H9 (cell line): ENCODE data around the gene NSRP1. TPM values are rescaled to one million over a fixed set of nuclear protein-coding genes. Genes with fewer than 3 reads are reported as not detected.

Experiments
- DNase-seq: peaks from one replicate; pipeline ENCODE4 v3.0.0-alpha.2; 2017
- H2AFZ ChIP-seq: one replicate; pipeline ENCODE4 v1.6.1; 2013; ENCODE audit warnings: mild to moderate bottlenecking, low read length, control low read depth, moderate library complexity
- H2AK5ac ChIP-seq: 2 replicates; pipeline ENCODE4 v1.6.1; 2013; ENCODE audit warnings: low read length, control low read depth, mixed read lengths; ENCODE audit not compliant: insufficient read length
- H2BK120ac ChIP-seq: one replicate; pipeline ENCODE4 v1.6.1; 2013; ENCODE audit warnings: low read depth, mild to moderate bottlenecking, low read length, control low read depth, inconsistent platforms; ENCODE audit not compliant: poor library complexity, severe bottlenecking
- H2BK12ac ChIP-seq: 2 replicates; pipeline ENCODE4 v1.6.1; 2013; ENCODE audit warnings: low read length, control low read depth, mixed read lengths, low read depth; ENCODE audit not compliant: insufficient read length
- H2BK15ac ChIP-seq: 2 replicates; pipeline ENCODE4 v1.6.1; 2013; ENCODE audit warnings: low read depth, low read length, control low read depth
- H2BK20ac ChIP-seq: one replicate; pipeline ENCODE4 v1.6.1; 2013; ENCODE audit warnings: low read depth, mild to moderate bottlenecking, low read length, control low read depth, inconsistent platforms; ENCODE audit not compliant: poor library complexity, severe bottlenecking
- H2BK5ac ChIP-seq: 2 replicates; pipeline ENCODE4 v1.6.1; 2013; ENCODE audit warnings: low read length, control low read depth, mixed read lengths; ENCODE audit not compliant: insufficient read length
- H3K14ac ChIP-seq: 2 replicates; pipeline ENCODE4 v1.6.1; 2013; ENCODE audit warnings: low read length, control low read depth; ENCODE audit not compliant: insufficient read depth
- H3K18ac ChIP-seq: 2 replicates; pipeline ENCODE4 v1.6.1; 2013; ENCODE audit warnings: low read depth, mild to moderate bottlenecking, mixed read lengths, low read length, control low read depth; ENCODE audit not compliant: insufficient read length
- H3K23ac ChIP-seq: 2 replicates; pipeline ENCODE4 v1.6.1; 2013; ENCODE audit warnings: low read length, control low read depth, mixed read lengths, low read depth; ENCODE audit not compliant: insufficient read length
- H3K23me2 ChIP-seq: 2 replicates; pipeline ENCODE4 v1.6.1; 2013; ENCODE audit warnings: low read depth, mild to moderate bottlenecking, mixed read lengths, low read length, control low read depth; ENCODE audit not compliant: insufficient read length, poor library complexity, severe bottlenecking
- H3K27ac ChIP-seq: 2 replicates; pipeline ENCODE4 v1.5.1; 2013; ENCODE audit warnings: low read length, control low read depth, mixed read lengths, low read depth; ENCODE audit not compliant: insufficient read length
- H3K27me3 ChIP-seq: 2 replicates; pipeline ENCODE4 v1.6.1; 2013; ENCODE audit warnings: low read length, control low read depth, inconsistent platforms; ENCODE audit not compliant: insufficient read depth
- H3K4ac ChIP-seq: 2 replicates; pipeline ENCODE4 v1.6.1; 2013; ENCODE audit warnings: low read depth, mild to moderate bottlenecking, control low read depth, inconsistent platforms, low read length, moderate library complexity
- H3K4me1 ChIP-seq: 2 replicates; pipeline ENCODE4 v1.6.1; 2013; ENCODE audit warnings: low read length, control low read depth, inconsistent platforms; ENCODE audit not compliant: insufficient read depth
- H3K4me2 ChIP-seq: 2 replicates; pipeline ENCODE4 v1.6.1; 2013; ENCODE audit warnings: low read length, control low read depth, mixed read lengths; ENCODE audit not compliant: insufficient read length, insufficient read depth
- H3K56ac ChIP-seq: 2 replicates; pipeline ENCODE4 v1.6.1; 2013; ENCODE audit warnings: low read depth, mild to moderate bottlenecking, mixed read lengths, low read length, control low read depth; ENCODE audit not compliant: insufficient read length
- H3K79me1 ChIP-seq: 2 replicates; pipeline ENCODE4 v1.6.1; 2013; ENCODE audit warnings: low read depth, mild to moderate bottlenecking, moderate library complexity, low read length, control low read depth, inconsistent platforms; ENCODE audit not compliant: insufficient read depth, poor library complexity, severe bottlenecking
- H3K79me2 ChIP-seq: 2 replicates; pipeline ENCODE4 v1.6.1; 2013; ENCODE audit warnings: low read length, control low read depth, inconsistent platforms; ENCODE audit not compliant: insufficient read depth
- H3K9ac ChIP-seq: 2 replicates; pipeline ENCODE4 v1.6.1; 2013; ENCODE audit warnings: low read length, control low read depth, mixed read lengths; ENCODE audit not compliant: insufficient read length; ENCODE audit errors: extremely low read depth
- H3K9me3 ChIP-seq: one replicate; pipeline ENCODE4 v1.6.1; 2013; ENCODE audit warnings: low read depth, low read length, inconsistent platforms; ENCODE audit not compliant: control insufficient read depth
- H3T11ph ChIP-seq: one replicate; pipeline ENCODE4 v1.6.1; 2013; ENCODE audit warnings: mild to moderate bottlenecking, low read length, control low read depth, inconsistent platforms
- H4K20me1 ChIP-seq: one replicate; pipeline ENCODE4 v1.6.1; 2013; ENCODE audit not compliant: control insufficient read depth, insufficient read length, insufficient read depth
- H4K5ac ChIP-seq: 2 replicates; pipeline ENCODE4 v1.6.1; 2013; ENCODE audit warnings: low read depth, mild to moderate bottlenecking, mixed read lengths, low read length, control low read depth; ENCODE audit not compliant: insufficient read length
- H4K8ac ChIP-seq: replicated peaks from 2 replicates; pipeline ENCODE4 v1.6.1; 2013; ENCODE audit warnings: low read length, control low read depth, mixed read lengths, low read depth; ENCODE audit not compliant: insufficient read length
- H4K91ac ChIP-seq: 2 replicates; pipeline ENCODE4 v1.6.1; 2013; ENCODE audit warnings: low read depth, mild to moderate bottlenecking, moderate library complexity, mixed read lengths, low read length, control low read depth; ENCODE audit not compliant: insufficient read length
- H3K27ac Mint-ChIP-seq, 3 experiments: 2 replicates in 2 of 3; 3 replicates in 1 of 3; pipeline ENCODE4 v1.8.0; 2020 to 2021; ENCODE audit warnings: mixed read lengths in 3 of 3, mild to moderate bottlenecking in 1 of 3, moderate library complexity in 1 of 3
- H3K27me3 Mint-ChIP-seq: 2 replicates; pipeline ENCODE4 v1.8.0; 2021; ENCODE audit warnings: low read depth, mild to moderate bottlenecking, moderate library complexity, mixed read lengths
- H3K36me3 Mint-ChIP-seq, 3 experiments: 2 replicates in 2 of 3; 3 replicates in 1 of 3; pipeline ENCODE4 v1.8.0; 2020 to 2021; ENCODE audit warnings: low read depth in 3 of 3, mixed read lengths in 3 of 3; ENCODE audit not compliant: insufficient read depth in 1 of 3
- H3K4me1 Mint-ChIP-seq, 2 experiments: 2 replicates each; pipeline ENCODE4 v1.8.0; 2020; ENCODE audit warnings: mixed read lengths in 2 of 2
- H3K4me3 Mint-ChIP-seq, 2 experiments: 2 replicates in 1 of 2; 3 replicates in 1 of 2; pipeline ENCODE4 v1.8.0; 2020 to 2021; ENCODE audit warnings: mild to moderate bottlenecking in 2 of 2, mixed read lengths in 2 of 2, moderate library complexity in 1 of 2
- H3K9me3 Mint-ChIP-seq, 2 experiments: 2 replicates in 1 of 2; 3 replicates in 1 of 2; pipeline ENCODE4 v1.8.0; 2020; ENCODE audit warnings: mild to moderate bottlenecking in 2 of 2, mixed read lengths in 2 of 2, moderate library complexity in 1 of 2
- CTCF ChIP-seq: fragments of 200-600 bp; sonication (generic); conservative IDR thresholded peaks from 3 replicates; pipeline ENCODE4 v1.8.0; 2021; ENCODE audit warnings: antibody characterized with exemption, mild to moderate bottlenecking
- WGBS: extraction: QIAGEN DNeasy Blood & Tissue Kit; methylation state at CpG from one replicate; pipeline ENCODE4 v1.1.7; 2013; ENCODE audit warnings: missing lambda C conversion rate, low lambda C conversion rate, mixed read lengths; ENCODE audit not compliant: insufficient read length; ENCODE audit errors: extremely low coverage; 5-methylcytosine and 5-hydroxymethylcytosine counted together
- total RNA-seq: library from RNA; stranded (reverse); gene quantifications from 2 replicates; pipeline ENCODE4 v1.2.1, GENCODE V29; 2021

Gene NSRP1
- total RNA-seq, 1 experiment from 2014 or later, result 33.3 TPM

GRCh38 chr17:30091771-30092170, 24.8 kb upstream of the NSRP1 start:
- H3K27me3 Mint-ChIP-seq, result no peaks in the 10 kb centered on the region; the same call in none of the 2 replicates
- WGBS, result no CpG with 5 or more reads among the region's 6 CpGs
- Histone ChIP-seq H3K4me2 (no peak overlapping the region), H2AK5ac (no peak overlapping the region), H4K91ac (no peak overlapping the region), H3K27ac (no peak overlapping the region), H2BK12ac (no peak overlapping the region), H3K27me3 (no peaks in the 10 kb centered on the region), H3K79me1 (no peaks in the 10 kb centered on the region), H4K20me1 (no peaks in the 10 kb centered on the region), H3K23ac (no peak overlapping the region), H2AFZ (no peak overlapping the region), H2BK120ac (no peak overlapping the region), H4K8ac (no peak overlapping the region), H3K14ac (no peak overlapping the region), H3K4ac (no peak overlapping the region), H3K18ac (no peak overlapping the region), H2BK5ac (no peak overlapping the region), H3T11ph (no peak overlapping the region), H3K4me1 (no peaks in the 10 kb centered on the region), H3K9me3 (no peaks in the 10 kb centered on the region), H3K9ac (no peak overlapping the region), H3K23me2 (no peaks in the 10 kb centered on the region), H3K79me2 (no peaks in the 10 kb centered on the region), H4K5ac (no peak overlapping the region), H2BK15ac (no peak overlapping the region), H3K56ac (no peak overlapping the region), H2BK20ac (no peak overlapping the region)
- no peak overlapping the region for H3K27ac Mint-ChIP-seq
- DNase-seq, result no peak
- no peak overlapping the region for H3K4me3 Mint-ChIP-seq
- H3K9me3 Mint-ChIP-seq, result peaks cover 0 to 3% of the 10 kb centered on the region in 2 experiments; a peak in 1 of 5 replicates
- peaks cover 0 to 3% of the 10 kb centered on the region in 2 experiments; a peak in 1 of 4 replicates for H3K4me1 Mint-ChIP-seq
- H3K36me3 Mint-ChIP-seq, result no peaks in the 10 kb centered on the region
- no peak for TF ChIP-seq CTCF
